ENCODE data around the gene TMEM171.

The TMEM171 gene, protein sequence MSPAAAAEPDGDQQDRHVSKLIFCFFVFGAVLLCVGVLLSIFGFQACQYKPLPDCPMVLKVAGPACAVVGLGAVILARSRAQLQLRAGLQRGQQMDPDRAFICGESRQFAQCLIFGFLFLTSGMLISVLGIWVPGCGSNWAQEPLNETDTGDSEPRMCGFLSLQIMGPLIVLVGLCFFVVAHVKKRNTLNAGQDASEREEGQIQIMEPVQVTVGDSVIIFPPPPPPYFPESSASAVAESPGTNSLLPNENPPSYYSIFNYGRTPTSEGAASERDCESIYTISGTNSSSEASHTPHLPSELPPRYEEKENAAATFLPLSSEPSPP

DNA sequence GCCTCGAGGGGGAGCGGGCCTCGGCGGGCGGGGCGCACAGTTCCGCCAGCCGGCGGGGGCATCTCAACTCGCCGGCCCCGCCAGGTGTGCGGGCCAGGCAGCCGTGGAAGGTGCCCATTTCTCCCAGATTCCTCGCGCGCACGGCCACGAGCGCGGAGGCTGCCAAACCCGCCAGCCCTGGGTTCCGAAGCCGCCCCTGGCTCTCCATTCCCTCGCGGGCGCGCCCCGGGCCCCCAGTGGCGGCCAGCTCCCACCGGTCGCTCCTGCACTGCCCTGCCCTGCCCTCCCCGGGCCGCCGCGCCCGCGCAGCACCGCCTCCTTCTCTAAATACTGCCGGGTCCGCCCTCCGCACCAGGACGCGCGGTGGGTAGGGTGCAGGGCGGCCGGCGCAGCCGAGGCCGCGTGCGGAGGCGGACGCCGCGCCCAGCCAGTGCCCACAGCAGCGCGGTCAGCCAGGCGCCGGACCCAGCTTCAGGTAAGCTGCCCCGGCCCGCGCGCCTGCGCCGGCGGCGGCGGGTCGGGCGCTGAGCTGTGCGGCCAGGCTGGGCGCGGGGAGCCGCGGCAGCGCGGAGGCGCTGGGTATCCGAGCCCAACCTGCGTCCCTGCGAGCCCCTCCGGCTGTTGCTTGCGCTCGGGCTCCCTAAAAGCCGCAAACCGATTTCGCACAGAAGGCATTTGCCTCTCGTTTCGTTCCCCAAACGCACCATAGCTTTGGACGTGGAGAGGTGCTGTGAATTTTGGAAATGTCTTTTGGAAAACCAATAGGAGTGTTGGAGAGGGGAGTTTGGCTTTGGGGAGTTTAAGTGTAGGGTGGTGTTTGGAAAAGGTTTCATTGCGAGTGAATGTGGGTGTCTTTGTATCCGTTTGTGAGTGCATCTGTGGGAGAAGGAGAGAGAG lies at the start of gene TMEM171:
Gene TMEM171 (plus strand): TSS at position 354 of the 897 bp plus-strand sequence. CDS start 2,799 bp downstream, outside the sequence.
- no peak for DNase-seq (ENCODE audit: low read depth)

DNA sequence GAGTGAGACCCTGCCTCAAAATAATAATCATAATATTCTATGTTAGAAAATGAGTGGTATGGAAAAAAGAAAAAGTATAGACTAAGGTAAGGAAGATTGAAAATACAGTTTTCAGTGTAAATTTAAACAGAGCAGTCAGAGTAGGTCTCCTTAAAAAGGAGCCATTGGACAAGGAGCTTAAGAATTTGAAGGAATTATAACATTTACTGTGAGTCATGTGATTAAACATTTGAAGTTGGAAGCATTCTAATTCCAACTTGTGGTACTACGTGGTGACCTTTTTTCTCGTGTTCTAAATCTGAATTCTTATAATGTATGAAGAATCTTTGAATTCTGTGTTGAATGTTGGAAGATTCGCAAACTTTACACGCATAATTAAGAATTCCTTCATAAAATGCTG lies 39.3 kb upstream of the TMEM171 start:
- no peak for DNase-seq (ENCODE audit: low read depth)

DNA sequence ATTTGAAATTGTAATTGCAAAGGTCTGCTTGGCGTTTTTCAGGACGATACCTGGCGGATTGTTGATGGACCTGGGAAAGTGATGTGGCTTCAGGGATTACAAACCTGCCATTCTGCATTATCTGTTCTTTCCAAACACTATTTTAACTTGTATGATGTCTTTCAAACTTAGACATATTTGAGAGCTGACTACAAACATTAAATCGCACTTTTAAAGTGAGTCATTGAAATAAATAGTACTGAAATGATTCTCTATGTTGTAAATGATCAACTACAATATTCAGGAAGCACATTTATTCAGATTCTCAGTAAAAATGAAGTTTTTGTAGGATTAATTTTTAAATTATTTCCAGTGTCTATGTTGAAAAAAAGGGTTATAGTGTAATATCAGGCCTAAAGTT lies 32.3 kb upstream of the TMEM171 start:
- DNase-seq (ENCODE audit: low read depth), result no peak

DNA sequence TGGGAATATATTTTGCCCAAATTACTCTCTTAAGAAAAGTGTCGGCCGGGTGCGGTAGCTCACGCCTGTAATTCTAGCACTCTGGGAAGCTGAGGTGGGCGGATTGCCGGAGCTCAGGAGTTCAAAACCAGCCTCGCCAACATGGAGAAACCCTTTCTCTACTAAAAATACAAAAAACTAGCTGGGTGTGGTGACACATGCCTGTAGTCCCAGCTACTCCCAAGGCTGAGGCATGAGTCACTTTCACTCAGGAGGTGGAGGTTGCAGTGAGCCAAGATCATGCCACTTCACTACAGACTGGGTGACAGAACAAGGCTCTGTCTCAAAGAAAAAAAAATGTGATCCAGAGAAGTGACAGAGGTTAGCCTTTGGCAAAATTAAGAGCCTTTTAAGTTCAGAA lies 26.4 kb upstream of the TMEM171 start:
- DNase-seq (ENCODE audit: low read depth), result no peak

DNA sequence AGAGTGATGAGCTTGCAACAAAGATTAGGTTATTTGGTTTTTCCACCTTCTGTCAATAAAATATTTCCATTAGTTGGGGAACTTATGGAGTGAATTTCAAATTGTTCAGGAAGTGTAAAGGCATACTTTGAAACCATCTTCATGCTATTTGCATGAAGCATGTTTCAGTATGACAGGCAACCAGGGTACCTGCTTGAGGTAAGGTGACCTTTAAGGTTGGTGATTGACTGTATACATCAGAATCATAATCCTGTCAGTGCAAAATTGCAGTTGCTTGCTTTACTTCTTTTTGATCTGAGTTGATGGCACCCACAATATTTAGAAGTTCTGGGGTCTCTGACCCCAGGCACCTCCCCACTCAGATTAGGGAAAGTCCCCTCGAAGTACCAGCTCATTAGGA lies 26.0 kb upstream of the TMEM171 start:
- no peak for DNase-seq (ENCODE audit: low read depth)

DNA sequence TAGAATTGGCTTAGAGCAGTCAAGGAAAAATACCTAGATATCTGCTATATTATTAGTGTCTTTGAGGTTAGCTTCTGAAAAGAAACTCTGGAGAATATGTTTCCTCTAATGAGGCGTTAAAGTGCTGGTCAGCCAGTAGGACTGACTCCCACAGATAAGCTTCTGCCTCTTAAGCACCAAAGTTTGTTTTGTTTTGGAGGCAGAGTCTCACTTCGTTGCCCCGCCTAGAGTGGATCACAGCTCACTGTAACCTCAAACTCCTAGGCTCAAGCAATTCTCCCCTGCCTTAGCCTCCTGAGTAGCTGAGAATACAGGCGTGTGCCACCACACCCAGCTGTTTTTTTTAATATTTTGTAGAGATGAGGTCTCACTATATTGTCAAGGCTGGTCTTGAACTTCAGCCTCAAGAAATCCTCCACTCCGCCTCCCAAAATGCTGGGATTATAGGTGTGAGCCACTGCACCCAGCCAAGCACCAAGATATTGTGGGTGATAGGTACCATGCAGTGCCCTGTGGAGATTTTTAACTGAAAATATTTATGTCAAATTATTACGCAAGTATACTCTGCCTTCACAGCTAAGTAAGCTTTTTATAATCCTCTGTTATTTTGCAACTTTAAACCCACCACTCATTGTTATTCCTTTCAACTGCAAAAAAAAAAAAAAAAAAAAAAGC lies 24.7 kb upstream of the TMEM171 start:
- DNase-seq (ENCODE audit: low read depth), result no peak

DNA sequence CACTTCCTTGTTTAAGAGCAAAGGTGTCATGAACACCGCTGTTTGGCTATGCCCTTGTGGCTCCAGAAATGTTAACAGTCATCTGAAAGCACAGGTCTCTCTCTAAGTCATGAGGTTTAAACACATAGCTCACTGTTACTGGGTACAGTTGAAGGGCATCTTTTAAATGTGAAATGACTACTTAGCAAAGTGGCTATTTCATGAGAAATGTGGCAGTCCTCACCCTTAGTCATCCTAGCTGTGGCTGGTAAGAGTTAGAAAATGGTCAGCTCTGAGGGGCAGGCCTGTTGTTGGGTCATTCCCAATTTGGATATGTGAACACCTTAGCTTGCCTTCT lies 24.2 kb upstream of the TMEM171 start:
- no peak for DNase-seq (ENCODE audit: low read depth)

DNA sequence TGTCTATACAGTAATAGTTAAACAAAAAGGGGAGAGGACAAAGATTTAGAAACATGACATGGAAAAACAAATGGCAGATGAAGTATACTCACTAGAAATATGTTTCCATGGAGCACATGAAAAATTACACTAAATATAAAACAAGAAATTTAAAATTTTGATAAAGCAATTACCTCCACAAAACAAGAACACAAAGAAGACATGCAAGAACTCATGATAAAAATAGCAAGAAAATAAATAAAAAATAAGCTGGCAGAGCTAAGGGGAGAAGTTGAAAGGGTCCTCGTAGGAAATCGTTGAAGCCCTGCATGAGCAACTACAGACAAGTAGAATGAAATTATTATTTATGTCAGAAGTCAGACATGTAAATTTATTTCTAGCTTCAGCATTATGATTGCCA lies 22.6 kb upstream of the TMEM171 start:
- DNase-seq (ENCODE audit: low read depth), result no peak

DNA sequence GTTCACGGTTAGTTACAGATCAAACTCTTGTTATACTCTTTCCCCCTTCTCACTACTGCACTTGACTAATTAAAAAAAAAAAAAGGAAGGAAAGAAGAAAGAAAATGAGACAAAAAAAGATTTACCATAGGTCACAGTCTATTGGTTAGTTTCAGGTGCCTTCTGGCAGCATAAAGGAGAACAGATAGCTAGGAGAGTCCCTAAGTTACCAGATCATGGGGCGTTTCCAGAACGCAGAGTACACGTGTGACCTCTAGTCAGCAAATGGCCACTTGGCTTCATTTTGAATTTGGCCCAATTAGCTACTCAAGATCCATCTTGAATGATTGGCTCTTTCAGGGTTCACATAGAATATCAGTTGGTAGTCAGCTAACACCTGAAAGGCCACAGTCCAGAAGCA lies 20.3 kb upstream of the TMEM171 start:
- DNase-seq (ENCODE audit: low read depth), result no peak

DNA sequence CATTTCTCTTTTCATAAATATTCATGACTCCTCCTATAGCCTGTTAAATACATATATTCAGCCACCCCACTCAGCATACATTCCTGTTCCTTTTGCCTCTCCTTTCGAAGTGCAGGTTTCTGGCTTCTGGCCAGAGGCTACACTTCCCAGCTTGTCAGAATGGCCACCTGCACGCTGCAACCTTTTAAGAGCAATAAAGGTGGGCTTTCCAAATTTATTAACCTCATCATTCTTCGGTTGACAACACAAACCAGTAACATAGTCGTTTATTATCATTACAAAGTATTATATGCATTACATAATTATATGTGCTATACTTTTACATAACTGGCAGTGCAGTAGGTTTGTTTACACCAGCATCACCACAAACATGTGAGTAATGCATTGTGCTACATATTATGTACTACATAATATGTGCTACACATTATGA lies 16.5 kb upstream of the TMEM171 start:
- DNase-seq (ENCODE audit: low read depth), result no peak

DNA sequence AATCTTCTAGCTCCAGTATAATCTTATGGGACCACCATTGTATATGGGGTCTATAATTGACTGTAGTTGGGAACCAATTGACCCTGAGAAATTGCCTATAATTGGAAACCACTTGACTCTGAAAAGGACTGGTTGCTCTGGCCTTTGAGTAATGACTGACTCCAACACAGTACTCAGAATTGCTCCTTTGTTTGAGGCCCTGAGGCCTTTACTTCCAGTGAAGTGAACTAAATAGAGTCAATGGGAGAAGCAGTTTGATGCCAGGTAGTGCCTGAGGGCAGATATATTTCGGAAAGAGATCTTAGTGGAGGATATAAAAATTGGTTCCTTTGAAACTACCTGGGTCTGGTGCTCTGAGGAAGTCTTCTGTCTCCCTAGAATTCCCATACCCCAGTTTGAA lies 16.0 kb upstream of the TMEM171 start:
- DNase-seq (ENCODE audit: low read depth), result no peak

DNA sequence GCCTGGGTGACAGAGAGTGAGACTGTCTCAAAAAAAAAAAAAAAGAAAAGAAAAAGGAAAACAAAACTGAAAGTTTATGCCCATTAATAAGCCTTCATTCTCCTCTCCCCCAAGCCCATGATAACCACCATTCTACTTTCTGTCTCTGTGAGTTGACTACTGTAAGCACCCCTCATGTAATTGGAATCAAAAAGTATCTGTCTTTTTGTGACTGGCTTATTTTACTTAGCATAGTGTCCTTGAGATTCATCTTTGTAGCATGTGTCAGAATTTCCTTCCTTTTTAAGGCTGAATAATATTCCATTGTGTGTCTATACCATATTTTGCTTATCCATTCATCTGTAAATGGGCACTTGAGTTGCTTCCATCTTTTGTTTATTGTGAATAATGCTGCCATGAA lies 14.0 kb upstream of the TMEM171 start:
- no peak for DNase-seq (ENCODE audit: low read depth)

DNA sequence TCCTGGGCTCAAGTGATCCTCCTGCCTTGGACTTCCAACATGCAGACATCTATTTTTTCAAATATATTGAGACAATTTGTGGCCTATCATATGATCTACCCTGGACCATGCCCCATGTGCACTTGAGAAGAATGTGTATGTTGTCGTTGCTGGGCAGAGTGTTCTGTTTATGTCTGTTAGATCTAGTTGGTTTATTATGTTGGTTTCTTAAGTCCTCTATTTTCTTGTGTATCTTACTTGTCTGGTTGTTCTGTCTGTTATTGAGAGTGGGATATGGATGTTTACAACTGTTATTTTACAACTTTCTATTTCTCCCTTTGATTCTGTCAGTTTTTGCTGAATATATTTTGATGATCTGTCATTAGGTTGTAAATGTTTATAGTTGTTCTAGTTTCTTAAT lies 10.2 kb upstream of the TMEM171 start:
- no peak for DNase-seq (ENCODE audit: low read depth)

DNA sequence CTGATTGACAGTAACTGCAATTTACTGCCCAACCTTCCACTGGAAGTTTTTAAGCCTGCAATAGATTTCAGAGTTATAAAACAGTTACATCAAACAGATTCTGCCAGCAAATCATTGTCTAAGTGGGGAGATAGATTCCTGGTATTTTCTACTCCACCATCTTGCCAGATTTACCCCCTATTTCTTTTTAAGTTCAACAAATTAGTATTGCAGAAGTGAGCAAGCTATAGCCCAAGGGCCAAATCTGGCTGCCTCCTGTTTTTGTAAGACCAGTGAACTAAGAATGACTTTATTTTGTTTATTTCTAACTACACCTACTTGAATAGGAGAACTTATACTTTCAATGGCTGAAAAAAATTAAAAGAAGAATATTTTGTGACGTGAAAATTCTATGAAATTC lies 8.8 kb upstream of the TMEM171 start:
- DNase-seq (ENCODE audit: low read depth), result no peak

DNA sequence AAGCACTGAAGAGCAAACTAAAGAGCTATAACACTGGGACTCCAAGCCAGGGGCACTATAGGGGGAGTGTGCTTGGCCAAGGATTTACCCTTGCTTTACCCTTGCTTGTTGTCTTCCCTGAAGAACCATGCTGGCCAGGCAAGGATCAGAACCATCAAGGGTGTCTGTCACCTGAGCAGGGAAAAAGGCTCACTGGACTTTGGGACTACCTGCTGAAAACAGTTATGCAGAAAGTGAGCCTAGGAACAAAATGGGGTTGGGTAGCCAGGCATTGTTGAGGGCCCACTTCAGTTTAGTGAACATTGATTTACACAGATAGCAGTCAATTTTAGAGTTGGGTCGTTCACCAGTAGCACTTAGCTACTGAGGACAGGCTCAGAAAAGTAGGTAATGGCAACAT lies 8.0 kb upstream of the TMEM171 start:
- DNase-seq (ENCODE audit: low read depth), result no peak

DNA sequence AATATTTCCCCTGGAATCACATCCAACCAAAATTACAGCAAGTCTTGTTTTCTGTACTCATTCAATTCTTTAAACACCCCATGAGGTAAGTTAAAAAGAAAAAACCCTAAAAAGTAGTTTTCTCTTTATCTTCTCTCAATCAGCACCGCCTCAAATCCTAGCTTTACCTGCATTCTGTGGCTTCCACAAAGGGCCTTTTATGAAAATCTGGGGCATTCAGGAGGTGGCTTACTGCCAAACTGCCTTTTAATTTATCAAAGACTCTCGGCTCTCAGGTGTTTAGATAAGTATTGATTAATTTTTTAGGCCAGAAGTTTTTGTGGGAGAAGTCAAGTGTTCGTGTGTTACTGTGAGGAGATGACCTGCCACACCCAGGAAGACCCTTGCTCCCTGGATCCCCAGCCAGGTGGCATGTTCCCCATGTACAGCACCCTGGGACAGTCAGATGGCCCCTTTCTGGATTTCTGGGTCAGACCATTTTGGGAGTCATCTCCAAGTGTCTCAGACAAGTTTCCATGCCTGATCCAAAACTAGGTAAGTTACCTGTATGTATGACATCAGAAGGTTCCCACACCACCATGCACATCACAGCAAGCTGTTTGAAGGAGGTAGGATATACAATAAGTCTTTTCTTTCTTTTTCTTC lies 6.2 kb upstream of the TMEM171 start:
- DNase-seq (ENCODE audit: low read depth), result no peak

DNA sequence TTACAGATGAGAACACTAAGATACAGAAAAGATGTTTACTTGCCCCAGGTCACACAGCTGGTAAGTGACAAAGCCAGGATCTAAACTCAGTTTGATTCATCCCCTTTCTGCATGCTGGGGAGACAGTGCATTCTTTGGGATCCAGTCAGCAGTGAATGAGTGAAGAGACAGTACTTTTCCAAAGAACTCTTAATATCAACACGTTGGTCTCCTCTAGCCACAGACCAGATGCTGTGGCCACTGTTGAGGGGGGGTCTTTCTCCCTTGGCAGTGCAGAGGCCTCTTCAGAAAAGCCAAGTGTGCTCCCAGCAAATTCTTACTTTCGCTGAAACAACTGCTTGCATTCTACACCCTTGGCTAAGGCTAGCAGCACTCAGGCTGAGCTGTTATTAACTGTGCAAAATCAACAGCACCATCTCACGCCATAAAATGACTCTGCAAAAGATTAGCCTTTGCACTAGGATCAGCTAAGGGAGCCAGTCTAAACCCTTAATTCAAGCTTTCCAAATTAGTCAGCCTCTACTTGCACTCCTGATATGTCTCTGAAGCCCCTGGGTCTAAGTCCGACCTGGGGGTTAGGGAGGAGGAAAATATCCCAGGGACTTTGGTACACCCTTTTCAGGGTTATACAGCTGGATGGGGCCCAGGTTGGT lies 4.8 kb upstream of the TMEM171 start:
- DNase-seq (ENCODE audit: low read depth), result no peak

DNA sequence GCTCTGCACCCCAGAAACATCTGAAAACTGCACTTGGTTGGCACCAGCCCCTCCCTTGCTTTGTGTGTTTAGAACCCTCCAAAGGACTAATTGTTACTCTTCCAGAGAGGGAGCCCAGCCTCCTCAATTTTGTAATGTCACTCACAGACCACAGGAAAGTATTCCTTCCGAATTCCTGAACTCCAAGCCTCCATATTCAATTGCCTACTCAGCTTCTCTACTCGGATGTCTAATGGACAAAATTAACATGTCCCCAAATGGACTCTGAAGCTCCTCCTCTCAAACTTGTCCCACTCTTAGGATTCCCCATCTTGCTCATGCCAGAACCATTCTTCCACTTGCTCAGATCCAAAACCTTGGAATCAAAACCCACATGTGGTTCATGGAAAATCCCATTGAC lies 3.9 kb upstream of the TMEM171 start:
- DNase-seq (ENCODE audit: low read depth), result no peak

DNA sequence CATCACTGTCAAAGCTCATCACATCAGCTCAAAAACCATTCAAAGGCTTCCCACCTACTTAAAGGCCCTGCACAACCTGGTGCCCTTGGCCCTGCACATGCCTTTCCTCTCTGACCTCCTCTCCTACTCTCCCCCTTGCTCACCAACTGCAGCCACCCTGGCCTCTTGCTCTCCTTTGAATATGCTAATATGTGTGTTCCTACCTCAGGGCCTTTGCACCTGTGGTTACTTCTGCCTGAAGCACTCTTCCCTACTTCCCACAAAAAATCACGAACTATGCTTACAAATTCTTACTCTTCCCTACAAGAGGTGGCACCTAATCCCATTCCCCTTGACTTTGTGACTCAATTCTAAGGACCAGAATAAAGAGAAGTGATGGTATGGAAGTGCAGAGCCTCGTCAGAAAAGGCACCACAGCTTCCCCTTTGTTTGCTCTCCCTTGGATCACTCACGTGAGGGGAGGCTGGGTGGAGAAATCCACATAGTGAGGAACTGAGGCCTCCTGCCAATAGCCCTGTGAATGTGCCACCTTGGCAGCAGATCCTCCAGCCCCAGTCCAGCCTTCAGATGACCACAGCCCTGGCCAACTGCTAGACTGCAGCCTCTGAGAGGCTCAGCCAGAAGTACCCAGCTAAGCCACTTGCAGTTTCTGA lies 3.2 kb upstream of the TMEM171 start:
- DNase-seq (ENCODE audit: low read depth), result no peak

DNA sequence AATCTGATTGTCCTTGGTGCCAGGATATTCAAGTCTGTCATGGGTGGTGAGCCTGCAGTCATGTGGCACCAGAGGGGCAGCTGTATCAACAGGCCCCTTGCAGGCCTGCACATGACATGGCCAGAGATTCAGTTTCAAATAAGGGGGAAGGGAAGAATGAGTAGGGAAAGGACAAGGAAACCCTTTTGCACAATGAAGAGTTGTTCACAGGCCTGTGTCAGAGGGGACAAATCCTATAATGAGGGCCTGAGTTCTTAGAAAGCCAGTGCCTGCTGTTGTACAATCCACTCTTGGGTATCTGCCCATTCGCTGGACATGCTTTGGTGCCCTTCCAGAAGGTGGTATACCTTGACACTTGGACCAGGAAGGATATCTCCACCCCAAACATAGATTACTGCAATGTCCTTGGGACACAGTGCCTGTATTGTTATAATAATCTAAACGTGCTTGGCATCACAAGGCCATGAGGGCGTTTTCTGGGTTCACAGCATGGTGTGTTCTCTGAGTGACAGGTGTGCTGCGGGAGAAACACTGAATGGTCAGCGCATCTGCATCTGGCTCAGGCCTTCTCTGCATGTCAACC lies 1.9 kb upstream of the TMEM171 start:
- no peak for DNase-seq (ENCODE audit: low read depth)
